SK-N-SH treated with all-trans-retinoic acid at 6 μM for 48 hours (cell line): Measurements from ENCODE around the gene LPGAT1.

ENCODE experiments used
- ZNF565 ChIP-seq: fragments of 450-650 bp; formaldehyde crosslinking; conservative IDR thresholded peaks from 2 replicates; pipeline ENCODE4 v1.5.0; 2020; ENCODE audit warnings: low read depth, mild to moderate bottlenecking, moderate library complexity
- TF ChIP-seq, protein P1 (sequence below): fragments of 250-450 bp; sonication (Bioruptor Pico); IDR thresholded peaks from 2 replicates; pipeline ENCODE4 v1.8.0; 2020; ENCODE audit warnings: mild to moderate bottlenecking, moderate library complexity, borderline replicate concordance

DNA sequence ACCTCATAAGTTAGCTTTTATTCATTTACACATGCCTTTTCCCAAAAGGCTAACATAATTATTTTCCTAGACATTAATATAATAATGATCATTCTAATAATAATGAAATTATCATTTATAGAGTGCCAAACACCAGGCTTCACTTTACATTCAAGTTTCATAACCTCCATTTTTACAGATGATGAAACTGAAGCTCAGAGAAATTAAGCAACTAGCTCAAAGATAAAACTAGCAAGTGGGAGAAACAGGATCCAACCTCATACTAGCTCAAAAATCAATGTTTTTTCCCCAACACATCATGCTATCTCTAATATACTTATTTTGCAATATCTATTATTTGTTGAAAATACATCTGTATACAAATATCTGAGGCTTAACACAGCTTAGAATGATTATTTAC, 14.0 kb downstream of the LPGAT1 start:
- TF ChIP-seq, protein P1, sequence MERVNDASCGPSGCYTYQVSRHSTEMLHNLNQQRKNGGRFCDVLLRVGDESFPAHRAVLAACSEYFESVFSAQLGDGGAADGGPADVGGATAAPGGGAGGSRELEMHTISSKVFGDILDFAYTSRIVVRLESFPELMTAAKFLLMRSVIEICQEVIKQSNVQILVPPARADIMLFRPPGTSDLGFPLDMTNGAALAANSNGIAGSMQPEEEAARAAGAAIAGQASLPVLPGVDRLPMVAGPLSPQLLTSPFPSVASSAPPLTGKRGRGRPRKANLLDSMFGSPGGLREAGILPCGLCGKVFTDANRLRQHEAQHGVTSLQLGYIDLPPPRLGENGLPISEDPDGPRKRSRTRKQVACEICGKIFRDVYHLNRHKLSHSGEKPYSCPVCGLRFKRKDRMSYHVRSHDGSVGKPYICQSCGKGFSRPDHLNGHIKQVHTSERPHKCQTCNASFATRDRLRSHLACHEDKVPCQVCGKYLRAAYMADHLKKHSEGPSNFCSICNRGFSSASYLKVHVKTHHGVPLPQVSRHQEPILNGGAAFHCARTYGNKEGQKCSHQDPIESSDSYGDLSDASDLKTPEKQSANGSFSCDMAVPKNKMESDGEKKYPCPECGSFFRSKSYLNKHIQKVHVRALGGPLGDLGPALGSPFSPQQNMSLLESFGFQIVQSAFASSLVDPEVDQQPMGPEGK (CRISPR knock-in tag): no peak
- TF ChIP-seq ZNF565: no peak
